Testis (tissue), 3 donors: ENCODE results near the gene GBX1. TPM values are rescaled to one million over a fixed set of nuclear protein-coding genes. Genes with fewer than 3 reads are reported as not detected.

Experiments
- DNase-seq: peaks from one replicate; pipeline ENCODE4 v3.0.0-alpha.2; 2019
- H3K27ac ChIP-seq, 2 donors: fragments of 200-600 bp; sonication (generic); one replicate each; pipeline ENCODE4 v1.5.1; 2019
- H3K27me3 ChIP-seq: fragments of 200-600 bp; sonication (generic); one replicate; pipeline ENCODE4 v1.5.1; 2019
- H3K36me3 ChIP-seq: fragments of 200-600 bp; sonication (generic); one replicate; pipeline ENCODE4 v1.5.1; 2017; ENCODE audit warnings: low read depth; ENCODE audit errors: missing control alignments
- H3K4me1 ChIP-seq: fragments of 200-600 bp; sonication (generic); one replicate; pipeline ENCODE4 v1.5.1; 2019
- H3K4me3 ChIP-seq, 2 donors: fragments of 200-600 bp; sonication (generic); one replicate each; pipeline ENCODE4 v1.5.1; 2017 to 2019
- H3K9me3 ChIP-seq: fragments of 200-600 bp; sonication (generic); one replicate; pipeline ENCODE4 v1.5.1; 2017
- POLR2A ChIP-seq: fragments of 450-650 bp; IDR thresholded peaks from one replicate; pipeline ENCODE4 v1.6.1; 2017; ENCODE audit warnings: antibody characterized with exemption, mild to moderate bottlenecking, moderate library complexity
- WGBS, 2 donors: methylation state at CpG; one replicate each; pipeline ENCODE4 v1.1.5; 2018; 5-methylcytosine and 5-hydroxymethylcytosine counted together
- intact Hi-C: fragments of 100-400 bp; cut with DNase I; formaldehyde crosslinking; loops from one replicate; pipeline ENCODE4 v1.15.1; 2023; ENCODE audit warnings: low total_unique reads
- polyA plus RNA-seq: library from polyadenylated mRNA; stranded (reverse); fragments of 350-450 nt; fragmentation: Illumina TruSeq; extraction: RNeasy Lipid Tissue Mini Kit (QIAGEN cat#74804); gene quantifications from one replicate; pipeline ENCODE4 v1.2.3, GENCODE V29; 2014; ENCODE audit warnings: low read depth, low replicate concordance; ENCODE audit not compliant: insufficient read depth
- total RNA-seq, 2 donors: library from RNA; depleted of rRNA; stranded (reverse); fragments of >200 nt; gene quantifications; one replicate each; pipeline ENCODE4 v1.2.3, GENCODE V29; 2016
- TF ChIP-seq, protein P1 (sequence below), 3 experiments: fragments of 450-650 bp in 2 of 3; fragments of 200-600 bp in 1 of 3; sonication (generic) in 1 of 3; IDR thresholded peaks; one replicate each; pipeline ENCODE4 v1.5.1; 2016 to 2019; ENCODE audit warnings: antibody characterized with exemption in 3 of 3, mild to moderate bottlenecking in 2 of 3, moderate library complexity in 1 of 3

Gene GBX1
- total and polyA plus RNA-seq, 3 donors from 2014 or later, result 2.9 to 15.6 (median 7.2) TPM

- no peak for DNase-seq
- intact Hi-C loops, result no loop called here
- Histone ChIP-seq H3K9me3 (no peaks in the 10 kb centered on the region), H3K4me3 (no peak overlapping the region), H3K27me3 (no peaks in the 10 kb centered on the region), H3K27ac (no peak overlapping the region), H3K4me1 (peaks cover 5% of the 10 kb centered on the region), H3K36me3 (no peaks in the 10 kb centered on the region)
- 71 to 88% methylated on average over 12 of the region's 12 CpGs for WGBS, 2 donors
- TF ChIP-seq, protein P1, sequence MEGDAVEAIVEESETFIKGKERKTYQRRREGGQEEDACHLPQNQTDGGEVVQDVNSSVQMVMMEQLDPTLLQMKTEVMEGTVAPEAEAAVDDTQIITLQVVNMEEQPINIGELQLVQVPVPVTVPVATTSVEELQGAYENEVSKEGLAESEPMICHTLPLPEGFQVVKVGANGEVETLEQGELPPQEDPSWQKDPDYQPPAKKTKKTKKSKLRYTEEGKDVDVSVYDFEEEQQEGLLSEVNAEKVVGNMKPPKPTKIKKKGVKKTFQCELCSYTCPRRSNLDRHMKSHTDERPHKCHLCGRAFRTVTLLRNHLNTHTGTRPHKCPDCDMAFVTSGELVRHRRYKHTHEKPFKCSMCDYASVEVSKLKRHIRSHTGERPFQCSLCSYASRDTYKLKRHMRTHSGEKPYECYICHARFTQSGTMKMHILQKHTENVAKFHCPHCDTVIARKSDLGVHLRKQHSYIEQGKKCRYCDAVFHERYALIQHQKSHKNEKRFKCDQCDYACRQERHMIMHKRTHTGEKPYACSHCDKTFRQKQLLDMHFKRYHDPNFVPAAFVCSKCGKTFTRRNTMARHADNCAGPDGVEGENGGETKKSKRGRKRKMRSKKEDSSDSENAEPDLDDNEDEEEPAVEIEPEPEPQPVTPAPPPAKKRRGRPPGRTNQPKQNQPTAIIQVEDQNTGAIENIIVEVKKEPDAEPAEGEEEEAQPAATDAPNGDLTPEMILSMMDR (IDR thresholded peaks at IDR 0.05), result no peak
- no peak for TF ChIP-seq POLR2A
Measured at GRCh38 chr7:151103973-151104372, 63.5 kb downstream of the GBX1 start.

- Histone ChIP-seq H3K27ac (no peak overlapping the region), H3K4me1 (no peaks in the 10 kb centered on the region), H3K36me3 (no peaks in the 10 kb centered on the region), H3K9me3 (no peaks in the 10 kb centered on the region), H3K27me3 (no peaks in the 10 kb centered on the region), H3K4me3 (no peak overlapping the region)
- WGBS, 2 donors, result 83 to 85% methylated on average over 3 of the region's 3 CpGs
- TF ChIP-seq POLR2A, result no peak
- TF ChIP-seq, protein P1 (IDR thresholded peaks at IDR 0.05), result no peak
- no peak for DNase-seq
- intact Hi-C loops, result no loop called here
Measured at GRCh38 chr7:151102991-151103390, 64.5 kb downstream of the GBX1 start.

DNA sequence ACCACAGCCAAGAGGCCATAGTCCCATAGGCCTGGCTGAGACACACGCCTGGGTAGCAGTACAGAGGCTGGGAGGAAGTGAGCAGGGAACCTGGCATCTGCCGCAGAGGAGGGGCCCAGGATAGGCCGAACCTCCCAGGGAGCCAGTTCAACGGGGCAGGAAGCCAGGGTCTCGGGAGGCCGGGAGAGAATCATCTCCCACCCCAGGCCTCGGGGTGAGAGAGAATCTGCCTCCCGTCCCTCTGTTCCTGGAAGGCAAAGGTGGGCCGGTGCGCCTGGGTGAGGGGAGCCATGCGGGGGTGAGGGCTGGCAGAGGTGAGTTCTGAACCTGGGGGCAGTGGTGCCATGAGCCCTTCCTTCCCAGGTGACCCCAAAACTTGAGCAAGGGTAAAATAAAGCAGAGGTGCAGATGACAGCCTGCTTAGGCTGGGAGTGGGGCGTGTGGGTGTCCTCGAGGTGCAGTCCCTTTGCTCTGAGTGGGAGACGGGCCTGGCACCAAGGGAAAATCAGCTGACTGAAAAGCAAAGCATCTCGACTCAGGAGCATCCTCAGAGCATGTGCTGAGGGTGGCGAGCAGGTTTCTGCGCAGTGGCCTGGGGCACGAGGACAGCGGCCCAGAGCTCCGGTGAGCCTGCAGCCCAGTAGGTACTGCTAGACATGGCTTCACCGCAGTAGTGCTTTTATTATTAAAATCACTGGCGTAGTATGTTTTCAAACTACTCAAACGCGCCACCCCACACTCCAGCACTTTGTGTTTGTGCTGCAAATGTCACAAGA is 65.7 kb downstream of the GBX1 start:
- no peak for DNase-seq
- Histone ChIP-seq H3K27me3 (no peaks in the 10 kb centered on the region), H3K4me1 (no peaks in the 10 kb centered on the region), H3K9me3 (no peaks in the 10 kb centered on the region), H3K27ac (no peak overlapping the region), H3K36me3 (no peaks in the 10 kb centered on the region), H3K4me3 (no peak overlapping the region)
- 80 to 83% methylated on average over 21 to 24 of the region's 24 CpGs for WGBS, 2 donors
- no peak for TF ChIP-seq POLR2A
- TF ChIP-seq, protein P1 (IDR thresholded peaks at IDR 0.05), result no peak
- intact Hi-C loops, result no loop called here

GRCh38 chr7:151100921-151101320 is 66.6 kb downstream of the GBX1 start:
- no peaks in the 10 kb centered on the region for H3K9me3 ChIP-seq
- 93 to 100% methylated on average over 5 to 9 of the region's 10 CpGs for WGBS, 2 donors
- no peak for DNase-seq
- H3K36me3 ChIP-seq, result no peaks in the 10 kb centered on the region
- TF ChIP-seq, protein P1 (IDR thresholded peaks at IDR 0.05), result no peak
- no peak for TF ChIP-seq POLR2A
- no peak overlapping the region for H3K4me3 ChIP-seq
- no peaks in the 10 kb centered on the region for H3K4me1 ChIP-seq
- intact Hi-C loops, result no loop called here
- H3K27me3 ChIP-seq, result no peaks in the 10 kb centered on the region
- no peak overlapping the region for H3K27ac ChIP-seq
